CD14-positive monocyte (primary cell): ENCODE results near the gene TPPP. TPM values are rescaled to one million over a fixed set of nuclear protein-coding genes. Genes with fewer than 3 reads are reported as not detected.

Experiments used
- DNase-seq, 3 donors: peaks; one replicate each; pipeline ENCODE4 v3.0.0-alpha.2; 2011 to 2022
- H2AFZ ChIP-seq: 2 replicates; pipeline ENCODE4 v1.6.0; 2012; ENCODE audit warnings: mild to moderate bottlenecking, low read depth, low read length, inconsistent platforms; ENCODE audit not compliant: insufficient read depth, poor library complexity, severe bottlenecking
- H3K27ac ChIP-seq, 2 donors: 1 replicate in 1 of 2; 2 replicates in 1 of 2; pipeline ENCODE4 v1.5.1; 2012 to 2013; ENCODE audit warnings: low read length in 2 of 2, control low read depth in 1 of 2, inconsistent platforms in 1 of 2, low read depth in 1 of 2, mild to moderate bottlenecking in 1 of 2
- H3K27me3 ChIP-seq, 2 donors: one replicate each; pipeline versions ENCODE4 v1.6.0 to v1.6.1; 2011 to 2013; ENCODE audit warnings: low read length in 2 of 2; ENCODE audit not compliant: control insufficient read depth in 2 of 2, insufficient read depth in 2 of 2
- H3K36me3 ChIP-seq, 2 donors: replicated peaks in 1 of 2; 1 replicate in 1 of 2; 2 replicates in 1 of 2; pipeline versions ENCODE4 v1.5.1 to v1.6.1; 2012 to 2013; ENCODE audit warnings: low read length in 2 of 2, control low read depth in 1 of 2, inconsistent platforms in 1 of 2, mild to moderate bottlenecking in 1 of 2; ENCODE audit not compliant: insufficient read depth in 2 of 2, control insufficient read depth in 1 of 2
- H3K4me1 ChIP-seq, 2 donors: 1 replicate in 1 of 2; 2 replicates in 1 of 2; pipeline versions ENCODE4 v1.5.1 to v1.6.1; 2012 to 2013; ENCODE audit warnings: low read length in 2 of 2, control low read depth in 1 of 2, inconsistent platforms in 1 of 2, mild to moderate bottlenecking in 1 of 2, moderate library complexity in 1 of 2; ENCODE audit not compliant: insufficient read depth in 2 of 2, control insufficient read depth in 1 of 2
- H3K4me2 ChIP-seq: replicated peaks from 2 replicates; pipeline ENCODE3; 2012; ENCODE audit warnings: low read length, moderate library complexity, mild to moderate bottlenecking; ENCODE audit not compliant: poor library complexity, severe bottlenecking; ENCODE audit errors: extremely low read depth
- H3K4me3 ChIP-seq, 3 experiments: fragments of 200-600 bp in 1 of 3; sonication (generic) in 1 of 3; replicated peaks in 1 of 3; 1 replicate in 2 of 3; 2 replicates in 1 of 3; pipeline ENCODE4 v1.5.1; 2011 to 2013; ENCODE audit warnings: low read length in 3 of 3, mild to moderate bottlenecking in 3 of 3, control low read depth in 2 of 3, low read depth in 2 of 3, inconsistent platforms in 1 of 3, moderate library complexity in 1 of 3
- H3K79me2 ChIP-seq: 2 replicates; pipeline ENCODE4 v1.6.0; 2012; ENCODE audit warnings: mild to moderate bottlenecking, control low read depth, inconsistent platforms, low read length, moderate library complexity; ENCODE audit not compliant: insufficient read depth
- H3K9ac ChIP-seq: 2 replicates; pipeline ENCODE4 v1.6.0; 2017; ENCODE audit warnings: low read length, mild to moderate bottlenecking; ENCODE audit not compliant: insufficient read depth, poor library complexity, severe bottlenecking
- H3K9me3 ChIP-seq, 2 donors: replicated peaks in 1 of 2; 1 replicate in 1 of 2; 2 replicates in 1 of 2; pipeline versions ENCODE4 v1.5.1 to v1.6.1; 2012 to 2013; ENCODE audit warnings: low read length in 2 of 2, control low read depth in 1 of 2; ENCODE audit not compliant: control insufficient read depth in 1 of 2, insufficient read depth in 1 of 2
- H4K20me1 ChIP-seq: 2 replicates; pipeline ENCODE4 v1.6.0; 2012; ENCODE audit warnings: mild to moderate bottlenecking, low read length, control low read depth, moderate library complexity; ENCODE audit not compliant: insufficient read depth
- H3K27ac Mint-ChIP-seq, 7 donors: one replicate each; pipeline ENCODE4 v1.8.0; 2020; ENCODE audit warnings: mild to moderate bottlenecking in 7 of 7, mixed read lengths in 7 of 7, moderate library complexity in 6 of 7, inconsistent platforms in 2 of 7
- H3K27me3 Mint-ChIP-seq, 3 donors: one replicate each; pipeline ENCODE4 v1.8.0; 2021 to 2022; ENCODE audit warnings: low read depth in 3 of 3, mild to moderate bottlenecking in 3 of 3, mixed read lengths in 3 of 3, moderate library complexity in 3 of 3, inconsistent platforms in 1 of 3
- H3K36me3 Mint-ChIP-seq, 2 donors: one replicate each; pipeline ENCODE4 v1.8.0; 2020; ENCODE audit warnings: mixed read lengths in 2 of 2, inconsistent platforms in 1 of 2, mild to moderate bottlenecking in 1 of 2
- H3K4me1 Mint-ChIP-seq: one replicate; pipeline ENCODE4 v1.8.0; 2020; ENCODE audit warnings: mild to moderate bottlenecking, mixed read lengths
- H3K4me3 Mint-ChIP-seq, 2 donors: one replicate each; pipeline ENCODE4 v1.8.0; 2020; ENCODE audit warnings: mild to moderate bottlenecking in 2 of 2, mixed read lengths in 2 of 2, moderate library complexity in 1 of 2
- H3K9me3 Mint-ChIP-seq, 7 donors: one replicate each; pipeline ENCODE4 v1.8.0; 2020 to 2022; ENCODE audit warnings: mixed read lengths in 7 of 7, mild to moderate bottlenecking in 6 of 7, moderate library complexity in 6 of 7, inconsistent platforms in 2 of 7
- WGBS: methylation state at CpG from one replicate; pipeline ENCODE4 v1.1.5; 2013; ENCODE audit warnings: missing lambda C conversion rate; ENCODE audit not compliant: insufficient coverage; 5-methylcytosine and 5-hydroxymethylcytosine counted together
- intact Hi-C, 2 donors: fragments of 100-400 bp; cut with micrococcal nuclease; formaldehyde crosslinking; loops; one replicate each; pipeline versions ENCODE4 v1.15.0 to v1.15.1; 2023
- polyA plus RNA-seq, 3 donors: library from polyadenylated mRNA; depleted of rRNA in 1 of 3; unstranded in 2 of 3; stranded (reverse) in 1 of 3; fragments of 300-500 nt in 2 of 3; fragments of >200 nt in 1 of 3; fragmentation: Illumina TruSeq in 2 of 3; gene quantifications; 1 replicate in 2 of 3; 2 replicates in 1 of 3; pipeline ENCODE4 v1.2.3, GENCODE V29; 2012 to 2021
- TF ChIP-seq, protein P1 (sequence below): fragments of 200-600 bp; IDR thresholded peaks from one replicate; pipeline ENCODE4 v1.8.0; 2022; ENCODE audit warnings: antibody characterized with exemption, mild to moderate bottlenecking

TPPP gene
- polyA plus RNA-seq, 3 donors, result 0.02 to 0.17 (median 0.06) TPM

DNA sequence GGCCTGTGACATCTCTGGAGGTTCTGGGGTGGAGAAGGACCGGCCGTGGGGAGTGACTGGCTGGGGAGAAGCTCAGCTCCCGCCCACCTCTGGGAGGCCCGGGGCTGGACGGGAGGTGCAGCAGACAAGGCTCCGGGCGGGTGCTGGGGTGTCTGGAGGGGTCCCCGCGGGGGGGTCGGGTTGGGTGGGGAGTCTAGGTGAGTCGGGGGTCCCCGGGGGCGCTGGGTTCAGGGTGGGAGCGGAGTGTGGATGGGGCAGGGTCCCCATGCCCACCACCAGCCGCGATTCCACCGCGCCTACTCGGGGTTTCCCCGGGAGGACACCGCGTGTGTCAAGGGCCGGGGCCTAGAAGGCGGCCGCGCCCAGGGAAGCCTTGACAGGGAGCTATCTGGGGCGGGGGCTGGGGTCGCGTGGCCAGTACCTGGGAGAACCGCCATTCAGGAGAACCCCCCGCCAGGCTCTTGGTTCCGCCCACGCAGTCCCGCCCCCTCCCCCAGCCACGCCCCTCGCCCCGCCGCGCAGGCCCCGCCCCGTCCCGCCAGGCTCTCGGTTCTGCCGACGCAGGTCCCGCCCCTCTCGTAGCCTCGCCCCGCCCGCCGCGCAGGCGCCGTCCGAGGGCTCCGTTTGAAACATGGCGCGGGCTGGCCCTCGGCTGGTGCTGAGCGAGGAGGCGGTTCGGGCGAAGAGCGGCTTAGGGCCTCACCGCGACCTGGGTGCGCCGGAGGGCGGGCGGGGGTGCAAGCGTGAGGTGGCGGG lies 81.2 kb downstream of the TPPP start, which contains the start of gene CEP72:
Gene CEP72 (plus strand): TSS at position 610 of the 756 bp plus-strand sequence. CDS start 22 bp downstream, at position 632.
- H3K27ac Mint-ChIP-seq, result peak within 1 kb of the TSS in 3 of 7 donors; percentile 46 to 65 (median 53)
- no peaks in the 10 kb centered on the region for H3K9me3 ChIP-seq
- peak; percentile 81 to 85 (median 84) for DNase-seq
- H3K36me3 Mint-ChIP-seq, result peaks cover 6 to 7% of the 10 kb centered on the region in 2 donors
- WGBS, result under 1% methylated on average over 59 of the region's 72 CpGs
- intact Hi-C loops, result loop anchor here (5.0 to 10.0 kb wide), 8 partner anchors 70 to 1183 kb away; partner anchors contain the start of genes BRD9 (in 1 of the 2), EXOC3 (in 1 of the 2), MRPL36 (in 1 of the 2) and PDCD6 (in 1 of the 2)
- H3K79me2 ChIP-seq, result peaks cover 24% of the 10 kb centered on the region
- peak within 1 kb of the TSS; percentile 58 to 88 (median 85) for H3K4me3 ChIP-seq
- peaks cover 34% of the 10 kb centered on the region for H3K4me1 Mint-ChIP-seq
- H3K9ac ChIP-seq, result peak within 1 kb of the TSS; percentile 64
- no peaks in the 10 kb centered on the region for H4K20me1 ChIP-seq
- peak within 1 kb of the TSS; percentile 83 to 96 for H3K4me3 Mint-ChIP-seq
- peaks cover 0 to 27% of the 10 kb centered on the region in 2 donors for H3K27me3 ChIP-seq
- peak within 1 kb of the TSS; percentile 91 for H2AFZ ChIP-seq
- TF ChIP-seq, protein P1, sequence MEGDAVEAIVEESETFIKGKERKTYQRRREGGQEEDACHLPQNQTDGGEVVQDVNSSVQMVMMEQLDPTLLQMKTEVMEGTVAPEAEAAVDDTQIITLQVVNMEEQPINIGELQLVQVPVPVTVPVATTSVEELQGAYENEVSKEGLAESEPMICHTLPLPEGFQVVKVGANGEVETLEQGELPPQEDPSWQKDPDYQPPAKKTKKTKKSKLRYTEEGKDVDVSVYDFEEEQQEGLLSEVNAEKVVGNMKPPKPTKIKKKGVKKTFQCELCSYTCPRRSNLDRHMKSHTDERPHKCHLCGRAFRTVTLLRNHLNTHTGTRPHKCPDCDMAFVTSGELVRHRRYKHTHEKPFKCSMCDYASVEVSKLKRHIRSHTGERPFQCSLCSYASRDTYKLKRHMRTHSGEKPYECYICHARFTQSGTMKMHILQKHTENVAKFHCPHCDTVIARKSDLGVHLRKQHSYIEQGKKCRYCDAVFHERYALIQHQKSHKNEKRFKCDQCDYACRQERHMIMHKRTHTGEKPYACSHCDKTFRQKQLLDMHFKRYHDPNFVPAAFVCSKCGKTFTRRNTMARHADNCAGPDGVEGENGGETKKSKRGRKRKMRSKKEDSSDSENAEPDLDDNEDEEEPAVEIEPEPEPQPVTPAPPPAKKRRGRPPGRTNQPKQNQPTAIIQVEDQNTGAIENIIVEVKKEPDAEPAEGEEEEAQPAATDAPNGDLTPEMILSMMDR, result no peak
- H3K27me3 Mint-ChIP-seq, result peaks cover 27 to 34% (median 31%) of the 10 kb centered on the region in 3 donors
- H3K4me2 ChIP-seq, result peak within 1 kb of the TSS; percentile 90
- peak within 1 kb of the TSS in 1 of 2 donors; percentile 50 for H3K27ac ChIP-seq
- H3K4me1 ChIP-seq, result peaks cover 26 to 33% of the 10 kb centered on the region in 2 donors
- H3K36me3 ChIP-seq, result no peaks in the 10 kb centered on the region
- H3K9me3 Mint-ChIP-seq, result peaks cover 5 to 7% (median 6%) of the 10 kb centered on the region in 7 donors
